ENCODE results near the gene IL31.

DNA sequence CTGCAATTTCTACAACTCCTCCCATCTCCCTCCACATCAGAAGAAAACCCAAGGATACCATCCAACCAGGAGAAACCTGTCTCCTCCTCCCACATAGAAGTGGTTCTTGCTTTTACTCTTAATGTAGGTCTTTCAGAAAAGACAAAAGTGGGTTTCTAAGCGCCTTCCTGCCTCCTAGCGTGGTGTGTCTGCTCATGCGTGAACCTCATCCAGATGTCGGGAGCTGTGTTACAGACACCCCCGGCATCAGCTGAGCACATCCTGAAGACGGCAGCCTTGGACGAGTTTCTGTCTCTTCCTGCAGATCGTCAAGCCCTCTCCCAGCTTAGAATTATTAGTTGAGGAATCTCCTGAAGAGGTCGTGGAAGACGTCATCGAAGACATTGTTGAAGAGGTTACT, 18.4 kb upstream of the IL31 start:
- TF ChIP-seq, protein P1, sequence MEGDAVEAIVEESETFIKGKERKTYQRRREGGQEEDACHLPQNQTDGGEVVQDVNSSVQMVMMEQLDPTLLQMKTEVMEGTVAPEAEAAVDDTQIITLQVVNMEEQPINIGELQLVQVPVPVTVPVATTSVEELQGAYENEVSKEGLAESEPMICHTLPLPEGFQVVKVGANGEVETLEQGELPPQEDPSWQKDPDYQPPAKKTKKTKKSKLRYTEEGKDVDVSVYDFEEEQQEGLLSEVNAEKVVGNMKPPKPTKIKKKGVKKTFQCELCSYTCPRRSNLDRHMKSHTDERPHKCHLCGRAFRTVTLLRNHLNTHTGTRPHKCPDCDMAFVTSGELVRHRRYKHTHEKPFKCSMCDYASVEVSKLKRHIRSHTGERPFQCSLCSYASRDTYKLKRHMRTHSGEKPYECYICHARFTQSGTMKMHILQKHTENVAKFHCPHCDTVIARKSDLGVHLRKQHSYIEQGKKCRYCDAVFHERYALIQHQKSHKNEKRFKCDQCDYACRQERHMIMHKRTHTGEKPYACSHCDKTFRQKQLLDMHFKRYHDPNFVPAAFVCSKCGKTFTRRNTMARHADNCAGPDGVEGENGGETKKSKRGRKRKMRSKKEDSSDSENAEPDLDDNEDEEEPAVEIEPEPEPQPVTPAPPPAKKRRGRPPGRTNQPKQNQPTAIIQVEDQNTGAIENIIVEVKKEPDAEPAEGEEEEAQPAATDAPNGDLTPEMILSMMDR (IDR thresholded peaks at IDR 0.05) = no peak
- no peak for TF ChIP-seq POLR2A (IDR thresholded peaks at IDR 0.05)
